ENCODE measurements around the gene SPTBN2. TPM values are rescaled to one million over a fixed set of nuclear protein-coding genes. Genes with fewer than 3 reads are reported as not detected.

The SPTBN2 gene
- total and polyA plus RNA-seq, 2 of the 4 experiments (the other 2 are of a cell fraction), result 0.18 to 0.41 TPM

DNA sequence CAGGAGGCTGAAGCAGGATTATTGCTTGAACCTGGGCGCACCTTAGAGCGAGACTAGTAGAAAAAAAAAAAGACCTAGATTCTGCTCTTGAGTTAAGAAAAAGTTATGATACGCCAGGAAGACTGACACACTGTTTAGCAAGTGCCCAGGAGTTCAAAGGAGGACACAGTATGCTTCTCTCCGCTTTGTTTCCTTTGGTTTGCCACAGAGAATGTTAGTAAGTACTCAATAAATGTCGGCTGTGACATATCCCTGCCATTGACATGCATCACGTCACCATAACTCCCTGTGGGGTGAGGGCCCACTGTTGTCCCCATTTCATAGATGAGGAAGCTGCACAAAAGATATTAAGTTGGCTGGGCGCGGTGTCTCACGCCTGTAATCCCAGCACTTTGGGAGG, 7.1 kb downstream of the SPTBN2 start:
- TF ChIP-seq MXI1 (IDR thresholded peaks at IDR 0.05; ENCODE audit: borderline replicate concordance, low read depth, low read length), result no peak
- no peak for TF ChIP-seq FOS (IDR thresholded peaks at IDR 0.05; ENCODE audit: low read depth, low read length)
- no peak for TF ChIP-seq MAFK (IDR thresholded peaks at IDR 0.05; ENCODE audit: low read depth, low read length)
- TF ChIP-seq, protein P1, sequence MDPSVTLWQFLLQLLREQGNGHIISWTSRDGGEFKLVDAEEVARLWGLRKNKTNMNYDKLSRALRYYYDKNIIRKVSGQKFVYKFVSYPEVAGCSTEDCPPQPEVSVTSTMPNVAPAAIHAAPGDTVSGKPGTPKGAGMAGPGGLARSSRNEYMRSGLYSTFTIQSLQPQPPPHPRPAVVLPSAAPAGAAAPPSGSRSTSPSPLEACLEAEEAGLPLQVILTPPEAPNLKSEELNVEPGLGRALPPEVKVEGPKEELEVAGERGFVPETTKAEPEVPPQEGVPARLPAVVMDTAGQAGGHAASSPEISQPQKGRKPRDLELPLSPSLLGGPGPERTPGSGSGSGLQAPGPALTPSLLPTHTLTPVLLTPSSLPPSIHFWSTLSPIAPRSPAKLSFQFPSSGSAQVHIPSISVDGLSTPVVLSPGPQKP (IDR thresholded peaks at IDR 0.05; ENCODE audit: borderline replicate concordance, low read depth, low read length), result no peak
- TF ChIP-seq RAD21 (IDR thresholded peaks at IDR 0.05; ENCODE audit: low read length), result no peak
- TF ChIP-seq RFX5 (IDR thresholded peaks at IDR 0.05; ENCODE audit: low read depth, low read length), result no peak
- TF ChIP-seq, protein P2, sequence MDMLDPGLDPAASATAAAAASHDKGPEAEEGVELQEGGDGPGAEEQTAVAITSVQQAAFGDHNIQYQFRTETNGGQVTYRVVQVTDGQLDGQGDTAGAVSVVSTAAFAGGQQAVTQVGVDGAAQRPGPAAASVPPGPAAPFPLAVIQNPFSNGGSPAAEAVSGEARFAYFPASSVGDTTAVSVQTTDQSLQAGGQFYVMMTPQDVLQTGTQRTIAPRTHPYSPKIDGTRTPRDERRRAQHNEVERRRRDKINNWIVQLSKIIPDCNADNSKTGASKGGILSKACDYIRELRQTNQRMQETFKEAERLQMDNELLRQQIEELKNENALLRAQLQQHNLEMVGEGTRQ (IDR thresholded peaks at IDR 0.05; ENCODE audit: low read depth, low read length), result no peak
- no peak for TF ChIP-seq BHLHE40 (IDR thresholded peaks at IDR 0.05; ENCODE audit: low read depth, low read length)
- no peak for TF ChIP-seq POLR2A (IDR thresholded peaks at IDR 0.05; ENCODE audit: low read depth, low read length)
- TF ChIP-seq RCOR1 (IDR thresholded peaks at IDR 0.05; ENCODE audit: insufficient replicate concordance, low read length), result no peak
- no peak for TF ChIP-seq CHD1 (IDR thresholded peaks at IDR 0.05; ENCODE audit: low read depth, low read length)
- POLR2A ChIA-PET (ENCODE audit: unreplicated experiment), result interaction anchor here (0.6 kb wide), 1 partner anchor 270 kb away, joined by 3 read pairs; no protein-coding TSS in a partner anchor
- H3K14ac ChIP-seq (replicated peaks; ENCODE audit: low read depth, low read length), result no peak overlapping the region
- no peak overlapping the region for H4K5ac ChIP-seq (ENCODE audit: low read depth, low read length)
- H2AFZ ChIP-seq (replicated peaks; ENCODE audit: low read length, poor library complexity), result no peak overlapping the region
- ATAC-seq (ENCODE audit: low read depth) (no peak), DNase-seq (no peak)
- BruUV-seq (replicated peaks), result no TSS peak
- no peak overlapping the region for H3K56ac ChIP-seq (ENCODE audit: extremely low read depth, insufficient read depth, low read length)
- H3K36me3 ChIP-seq (ENCODE audit: control insufficient read depth, insufficient read depth, low read length), result no peaks in the 10 kb centered on the region
- no peak overlapping the region for H2BK5ac ChIP-seq (ENCODE audit: low read depth, low read length, poor library complexity, severe bottlenecking)
- H3K27me3 ChIP-seq (ENCODE audit: control insufficient read depth, insufficient read depth, low read length), result peaks cover 31% of the 10 kb centered on the region
- in situ Hi-C loops (cut with MboI; ENCODE audit: low sequenced_read_pairs), result no loop called here
- CTCF ChIA-PET, result no interaction called here
- peaks cover 2% of the 10 kb centered on the region; the same call in 1 of the 2 replicates for H3K4me1 ChIP-seq (ENCODE audit: control insufficient read depth, insufficient read depth, low read length)
- H3K23ac ChIP-seq (ENCODE audit: low read depth, low read length), result no peak overlapping the region
- H3K4me3 ChIP-seq (ENCODE audit: insufficient read depth, low read depth, low read length), result no peak overlapping the region
- H4K8ac ChIP-seq (ENCODE audit: low read depth in 2 of 2, low read length in 2 of 2), result no peak overlapping the region
- no peak overlapping the region for H2AK5ac ChIP-seq (ENCODE audit: low read depth, low read length)
- H3K4me2 ChIP-seq (ENCODE audit: low read depth, low read length), result no peak overlapping the region
- no peak overlapping the region for H3K18ac ChIP-seq (ENCODE audit: low read depth, low read length)
- no peak overlapping the region for H3K27ac ChIP-seq (ENCODE audit: insufficient read depth, low read length)
- H3K79me1 ChIP-seq (ENCODE audit: low read depth in 1 of 2, low read length in 2 of 2), result no peaks in the 10 kb centered on the region
- 90% methylated on average over 3 of the region's 9 CpGs; no CpG with 5 or more reads in 1 of the 2 experiments for WGBS, 2 experiments (ENCODE audit: extremely low coverage in 2 of 2, insufficient read length in 1 of 2)
- no peak overlapping the region for H3K4ac ChIP-seq (ENCODE audit: low read depth, low read length)
- no peaks in the 10 kb centered on the region for H4K20me1 ChIP-seq (ENCODE audit: insufficient read depth, low read length)
- H2BK20ac ChIP-seq (ENCODE audit: low read depth, low read length), result no peak overlapping the region
- no peak overlapping the region for H2BK15ac ChIP-seq (ENCODE audit: low read depth, low read length)
- intact Hi-C loops (cut with micrococcal nuclease), result no loop called here
- H2BK120ac ChIP-seq (ENCODE audit: low read depth, low read length), result no peak overlapping the region
- no peak overlapping the region for H3K9ac ChIP-seq (ENCODE audit: low read depth, low read length)
- dilution Hi-C loops (cut with HindIII; ENCODE audit: low sequenced_read_pairs, unreplicated experiment), result no loop called here
- no peak overlapping the region for H2AK9ac ChIP-seq (replicated peaks; ENCODE audit: low read depth, low read length, poor library complexity)
- H4K91ac ChIP-seq (ENCODE audit: insufficient read depth, low read depth, low read length), result no peak overlapping the region
- H3K9me1 ChIP-seq (ENCODE audit: insufficient read depth, low read length), result no peaks in the 10 kb centered on the region; the same call in 1 of the 2 replicates
- no peaks in the 10 kb centered on the region for H3K9me3 ChIP-seq (ENCODE audit: control insufficient read depth, insufficient read depth, low read length)
